GM21528 (cell line): Measurements from ENCODE around the gene ARHGAP25.

Experiments used
- ATAC-seq: cut with Tn5 transposase; IDR thresholded peaks from one replicate; pipeline ENCODE4 v1.9.1; 2021; ENCODE audit warnings: mild to moderate bottlenecking, moderate library complexity; ENCODE audit not compliant: unreplicated experiment, low FRiP score

The ARHGAP25 gene, protein sequence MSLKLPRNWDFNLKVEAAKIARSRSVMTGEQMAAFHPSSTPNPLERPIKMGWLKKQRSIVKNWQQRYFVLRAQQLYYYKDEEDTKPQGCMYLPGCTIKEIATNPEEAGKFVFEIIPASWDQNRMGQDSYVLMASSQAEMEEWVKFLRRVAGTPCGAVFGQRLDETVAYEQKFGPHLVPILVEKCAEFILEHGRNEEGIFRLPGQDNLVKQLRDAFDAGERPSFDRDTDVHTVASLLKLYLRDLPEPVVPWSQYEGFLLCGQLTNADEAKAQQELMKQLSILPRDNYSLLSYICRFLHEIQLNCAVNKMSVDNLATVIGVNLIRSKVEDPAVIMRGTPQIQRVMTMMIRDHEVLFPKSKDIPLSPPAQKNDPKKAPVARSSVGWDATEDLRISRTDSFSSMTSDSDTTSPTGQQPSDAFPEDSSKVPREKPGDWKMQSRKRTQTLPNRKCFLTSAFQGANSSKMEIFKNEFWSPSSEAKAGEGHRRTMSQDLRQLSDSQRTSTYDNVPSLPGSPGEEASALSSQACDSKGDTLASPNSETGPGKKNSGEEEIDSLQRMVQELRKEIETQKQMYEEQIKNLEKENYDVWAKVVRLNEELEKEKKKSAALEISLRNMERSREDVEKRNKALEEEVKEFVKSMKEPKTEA

DNA sequence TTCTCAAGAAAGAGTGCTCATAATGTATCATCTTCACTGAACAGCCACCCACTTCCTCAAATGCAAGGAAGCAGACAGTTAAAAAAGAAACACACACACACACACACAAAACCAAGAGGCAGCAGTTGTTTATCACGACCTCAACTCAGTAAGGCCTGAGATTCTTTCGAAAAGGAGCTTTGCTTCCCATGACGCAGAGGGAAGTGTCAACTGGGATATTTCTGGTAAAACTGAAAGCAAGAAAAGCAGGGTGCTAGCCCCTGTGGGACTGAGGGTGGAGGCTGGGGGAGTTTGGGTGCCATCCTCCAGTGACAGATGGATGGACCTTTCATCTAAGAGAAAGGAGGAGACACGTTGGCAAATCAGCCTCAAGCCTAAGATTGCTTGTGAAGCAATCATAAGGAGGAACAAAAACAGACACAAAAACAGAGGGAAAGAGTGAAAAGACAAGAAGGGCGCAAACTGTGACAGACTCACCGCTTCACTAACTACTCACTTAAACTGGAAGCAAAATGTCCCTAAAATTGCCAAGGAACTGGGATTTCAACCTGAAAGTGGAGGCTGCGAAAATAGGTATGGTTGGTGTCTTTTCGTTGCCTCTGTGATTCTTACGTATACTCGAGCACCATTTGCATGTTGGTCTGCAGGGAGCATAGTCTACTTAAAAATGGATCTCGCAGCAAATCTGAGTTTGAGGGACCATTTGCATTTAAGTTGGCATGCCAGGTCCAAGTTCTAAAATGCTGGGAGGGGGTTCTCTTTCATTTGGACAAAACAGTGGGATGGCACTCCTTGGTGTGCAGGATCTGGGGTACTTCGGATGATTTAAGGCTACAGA lies at the start of gene ARHGAP25:
Gene ARHGAP25 (plus strand): TSS at position 124 of the 838 bp plus-strand sequence. CDS start 389 bp downstream, at position 513.
- peak; percentile 65 for ATAC-seq

DNA sequence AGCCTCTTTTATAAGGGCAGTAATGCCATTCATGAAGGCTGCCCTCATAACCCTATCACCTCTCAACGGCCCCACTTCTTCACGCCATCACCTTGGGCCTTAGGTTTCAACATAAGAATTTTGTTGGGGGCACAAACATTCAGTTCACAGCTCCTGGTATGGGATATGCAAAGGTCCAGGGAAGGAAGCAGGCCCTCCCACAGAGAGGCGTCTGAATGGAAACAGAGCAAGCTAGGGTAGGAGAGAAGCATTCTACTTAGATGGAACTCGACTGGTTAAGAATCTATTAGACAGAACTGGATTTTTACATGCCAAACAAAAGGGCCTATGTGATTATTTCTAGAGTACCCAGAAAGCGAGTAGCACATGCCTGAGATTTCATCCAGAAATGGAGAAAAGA lies 48.4 kb upstream of the ARHGAP25 start:
- no peak for ATAC-seq

DNA sequence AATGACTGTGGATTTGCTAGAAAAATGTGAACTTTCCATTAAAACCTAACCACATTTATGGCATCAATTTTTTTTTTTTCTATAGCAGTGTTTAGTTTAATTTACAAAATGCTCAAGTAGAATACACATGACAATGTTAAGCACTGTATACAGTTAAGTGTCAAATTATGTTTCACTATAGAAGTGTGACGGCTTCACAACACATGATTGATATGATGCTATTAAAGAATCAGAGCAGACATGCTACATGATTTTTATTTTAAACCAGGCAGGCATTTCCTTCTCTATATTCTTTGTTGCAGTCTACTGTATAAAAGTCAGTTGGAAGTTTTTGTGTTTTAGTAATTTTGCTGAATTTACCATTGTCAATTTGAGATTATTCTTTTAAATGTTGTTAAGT lies 47.6 kb upstream of the ARHGAP25 start:
- no peak for ATAC-seq

DNA sequence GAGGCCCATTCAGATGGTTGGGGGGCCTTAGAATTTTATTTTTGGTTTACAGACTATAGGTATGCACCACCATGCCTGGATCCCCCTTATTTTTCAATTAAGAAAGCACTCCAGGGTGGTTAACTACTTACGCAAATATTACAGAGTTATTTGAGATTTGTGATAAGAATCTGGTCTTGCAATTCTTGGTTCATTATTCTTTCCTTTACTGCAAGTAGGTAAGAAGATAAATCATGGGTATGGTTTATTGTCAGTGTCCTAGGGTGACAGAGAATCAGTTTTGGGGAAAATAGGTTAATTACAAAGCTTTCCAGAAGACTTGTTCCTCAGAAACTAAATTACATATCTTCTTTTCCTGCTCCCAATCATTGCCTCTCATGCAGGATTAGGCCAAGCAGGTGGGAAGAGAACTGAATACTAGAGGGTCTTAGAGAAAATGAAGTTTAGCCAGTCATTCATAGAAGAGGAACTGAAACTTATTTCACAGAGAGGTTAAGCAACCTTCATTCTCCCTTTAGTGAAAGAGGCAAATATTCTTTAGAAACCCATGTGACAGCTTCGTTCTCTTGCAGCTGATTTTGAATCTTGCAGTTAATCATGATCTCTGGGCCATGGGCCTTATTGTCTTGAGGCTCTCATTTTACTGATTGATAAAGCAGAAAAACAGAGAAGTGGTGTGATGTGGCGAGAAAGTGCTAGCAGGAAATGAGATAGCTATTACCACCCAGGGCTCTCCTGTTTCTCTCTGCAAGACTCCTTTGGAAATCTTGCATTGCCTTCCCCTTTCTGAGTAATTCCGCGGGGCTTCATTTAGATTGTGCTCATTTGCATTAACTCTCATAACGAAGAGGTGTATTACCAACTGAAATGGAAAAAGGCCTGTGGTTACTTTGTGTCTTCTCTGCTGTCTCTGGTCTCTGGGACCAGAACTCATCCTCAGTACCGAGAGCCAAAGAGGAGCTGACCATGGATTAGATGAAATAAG lies 44.8 kb upstream of the ARHGAP25 start:
- ATAC-seq, result peak; percentile 91

DNA sequence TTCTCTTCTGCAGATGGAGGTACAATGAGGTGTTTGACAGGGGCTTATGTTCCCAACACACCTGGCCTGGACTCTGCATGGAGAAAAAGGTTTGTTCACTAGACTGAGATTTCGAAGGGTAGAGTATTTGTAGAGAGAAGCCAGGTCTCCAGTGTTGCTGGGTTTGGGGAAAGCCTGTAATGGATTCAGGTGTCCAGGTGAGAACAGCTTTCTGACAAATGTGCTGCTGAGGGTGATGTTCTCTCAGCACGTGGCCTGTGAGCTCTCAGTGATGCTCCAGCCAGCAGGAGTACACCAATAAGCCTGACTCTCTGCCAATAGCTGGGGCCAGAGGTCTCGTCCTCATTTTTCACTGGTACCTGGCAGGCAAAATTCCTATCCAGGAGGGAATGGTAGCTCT lies 43.8 kb upstream of the ARHGAP25 start:
- no peak for ATAC-seq

DNA sequence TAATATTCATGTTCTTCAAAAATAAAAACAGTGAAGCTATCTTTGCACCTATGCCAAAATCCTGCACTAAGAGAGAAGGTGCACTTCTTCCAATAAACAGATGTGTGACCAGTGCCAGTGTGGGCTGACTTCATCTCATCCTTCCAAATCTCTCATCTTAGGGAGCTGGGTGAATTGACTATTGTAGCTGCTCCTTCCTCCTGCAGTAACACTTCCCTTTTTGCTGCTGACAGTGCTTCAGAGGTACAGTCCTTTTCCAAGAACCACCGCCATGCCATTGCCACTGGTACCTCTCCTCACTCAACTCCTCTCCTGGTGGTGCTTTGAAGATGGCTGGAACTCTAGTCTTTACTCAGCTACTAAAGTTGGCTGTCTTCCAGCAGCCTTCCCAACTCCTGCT lies 42.1 kb upstream of the ARHGAP25 start:
- ATAC-seq, result no peak

DNA sequence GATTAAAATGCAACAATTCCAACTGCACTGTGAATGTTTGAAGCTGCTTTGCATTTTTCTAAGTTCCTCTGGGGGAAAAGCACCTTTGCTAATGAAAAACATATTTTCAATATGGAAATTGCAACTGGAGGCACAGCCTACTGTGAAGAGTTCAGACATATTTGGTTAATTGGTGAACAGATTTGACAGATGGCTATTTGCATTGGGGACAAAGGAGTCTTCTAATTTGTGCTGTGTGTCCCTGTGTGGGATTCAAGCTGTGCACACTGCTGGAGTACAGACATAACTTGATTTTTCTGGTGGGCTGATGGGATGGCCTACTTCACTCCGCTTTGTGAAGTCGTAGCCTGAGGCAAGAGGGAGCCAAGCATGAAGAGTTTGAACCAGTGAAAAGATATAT lies 40.7 kb upstream of the ARHGAP25 start:
- ATAC-seq, result no peak

DNA sequence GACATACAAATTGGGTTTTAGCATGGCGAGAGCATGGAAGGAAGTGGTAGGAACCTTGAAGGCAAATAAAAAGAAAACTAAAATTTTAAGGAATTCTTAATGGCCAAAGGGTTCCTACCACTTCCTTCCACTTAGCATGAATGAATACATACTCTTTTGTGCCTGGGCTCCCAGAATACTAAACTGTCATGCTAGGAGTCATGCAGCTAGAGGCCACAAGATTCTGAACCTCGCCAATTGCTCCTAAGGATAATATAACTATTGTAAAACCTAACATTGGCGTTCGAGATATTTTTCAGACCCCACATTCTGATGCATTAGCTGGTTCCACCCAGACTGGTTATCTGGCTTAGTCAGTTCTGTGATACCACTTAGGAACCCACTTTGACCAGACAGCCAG lies 38.6 kb upstream of the ARHGAP25 start:
- ATAC-seq, result no peak

DNA sequence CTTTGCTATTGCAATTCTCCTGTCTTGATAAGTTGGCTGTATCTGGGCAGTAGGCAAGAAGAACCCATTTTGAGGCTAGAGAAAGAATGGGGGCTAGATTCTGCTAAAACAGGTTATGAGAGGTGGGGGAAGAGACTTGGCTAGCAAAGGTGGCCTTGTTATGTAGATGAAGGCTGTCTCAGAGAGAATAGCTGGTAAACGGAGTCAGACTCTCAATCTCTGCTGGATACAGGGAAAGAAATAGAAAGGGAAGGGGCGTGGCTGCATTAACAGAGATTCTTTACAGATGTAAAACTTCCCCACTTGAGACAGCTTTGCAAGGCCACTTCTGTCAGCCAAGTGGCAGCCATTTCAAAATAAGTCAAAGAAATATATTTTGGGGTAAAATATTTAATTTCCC lies 38.1 kb upstream of the ARHGAP25 start:
- ATAC-seq, result no peak

DNA sequence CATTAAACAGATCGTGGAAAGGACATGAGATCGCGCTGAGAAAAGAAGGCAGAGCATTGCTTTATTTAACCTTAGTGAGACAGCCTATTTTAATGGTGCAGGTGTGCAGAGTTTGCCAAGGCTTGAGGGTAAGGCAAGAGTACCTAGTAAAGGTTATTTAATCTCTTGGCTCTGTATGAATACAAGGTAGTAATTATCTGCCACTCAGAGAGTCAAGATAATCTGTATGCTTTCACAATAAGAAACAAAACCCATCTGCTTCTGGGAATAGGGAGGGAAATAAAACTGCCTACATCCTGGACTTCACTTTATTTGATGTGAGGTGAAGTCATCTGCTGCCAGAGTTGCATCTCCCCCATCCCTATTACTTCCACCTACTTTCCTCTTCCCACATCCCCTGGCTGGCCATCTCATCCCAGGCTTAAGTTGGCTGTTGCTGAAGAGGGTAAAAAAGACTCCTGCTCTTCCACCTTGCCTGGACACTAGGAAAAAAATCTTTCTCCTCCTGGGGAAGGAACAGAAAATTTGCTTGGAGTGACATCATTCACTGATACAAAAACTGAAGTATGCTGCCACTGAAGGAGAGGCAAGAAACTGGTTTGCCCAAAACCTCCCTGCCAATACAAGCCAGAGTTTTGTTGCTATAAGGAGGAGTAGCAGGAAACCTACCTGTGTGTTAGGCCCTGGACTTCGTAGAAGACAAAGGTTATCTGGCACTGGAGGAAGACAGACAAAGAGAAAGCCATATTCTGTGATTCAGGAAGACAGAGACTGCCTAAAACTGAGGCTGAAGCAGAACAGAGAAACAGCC lies 35.8 kb upstream of the ARHGAP25 start:
- no peak for ATAC-seq

DNA sequence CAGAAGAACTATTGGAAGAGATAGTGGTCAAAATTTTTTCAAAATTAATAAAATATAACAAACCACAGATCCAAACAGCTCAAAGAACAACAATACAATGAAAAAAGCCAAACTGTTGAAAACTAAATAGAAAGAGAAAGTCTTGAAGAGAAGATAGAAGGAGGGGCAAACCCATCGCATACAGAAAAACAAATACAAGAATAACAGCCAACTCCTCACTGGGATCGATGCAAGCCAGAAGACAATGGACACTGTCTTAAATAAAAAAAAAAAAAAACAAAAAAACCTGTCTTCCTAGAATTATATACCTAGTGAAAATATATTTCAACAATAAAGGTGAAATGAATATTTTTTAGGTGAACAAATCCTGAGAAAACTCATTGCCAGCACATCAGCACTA lies 34.1 kb upstream of the ARHGAP25 start:
- ATAC-seq, result no peak

DNA sequence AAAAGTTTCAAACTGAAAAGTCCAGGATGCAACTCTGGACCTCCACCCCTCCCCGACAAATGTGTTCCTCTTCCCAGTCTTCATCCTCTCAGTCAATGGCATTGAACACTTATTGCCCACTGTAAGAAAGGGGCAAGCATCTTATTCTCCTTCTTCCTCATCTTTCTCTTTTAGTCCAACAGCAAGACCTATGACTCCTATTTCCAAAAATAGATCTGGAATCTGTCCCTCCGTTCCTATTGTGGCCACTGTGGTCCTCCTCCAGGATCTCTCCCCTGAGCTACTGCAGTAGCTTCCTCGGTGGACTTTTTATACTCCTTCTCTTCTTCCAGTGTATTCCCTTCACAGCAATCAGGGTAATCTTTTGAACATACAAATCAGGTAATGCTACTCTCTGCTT lies 28.0 kb upstream of the ARHGAP25 start:
- no peak for ATAC-seq

DNA sequence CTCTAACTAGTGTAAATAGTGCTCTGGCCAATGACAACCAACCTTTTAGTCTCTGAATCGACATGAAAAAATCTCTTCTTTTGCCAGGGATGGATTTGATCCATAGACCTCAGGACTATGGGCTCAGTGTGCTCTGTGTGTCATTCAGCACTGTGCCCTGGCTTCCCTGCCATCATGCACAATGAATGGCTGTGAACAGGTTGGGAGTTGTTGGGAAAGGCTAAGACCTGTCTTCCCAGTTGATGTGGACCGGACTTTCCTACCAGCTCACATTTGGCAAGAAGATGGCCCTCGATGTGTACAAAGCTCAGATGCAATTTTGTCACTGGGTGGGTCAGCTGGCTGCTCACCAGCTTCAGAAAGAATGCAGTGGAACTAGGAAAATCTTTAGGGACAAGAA lies 26.0 kb upstream of the ARHGAP25 start:
- no peak for ATAC-seq

DNA sequence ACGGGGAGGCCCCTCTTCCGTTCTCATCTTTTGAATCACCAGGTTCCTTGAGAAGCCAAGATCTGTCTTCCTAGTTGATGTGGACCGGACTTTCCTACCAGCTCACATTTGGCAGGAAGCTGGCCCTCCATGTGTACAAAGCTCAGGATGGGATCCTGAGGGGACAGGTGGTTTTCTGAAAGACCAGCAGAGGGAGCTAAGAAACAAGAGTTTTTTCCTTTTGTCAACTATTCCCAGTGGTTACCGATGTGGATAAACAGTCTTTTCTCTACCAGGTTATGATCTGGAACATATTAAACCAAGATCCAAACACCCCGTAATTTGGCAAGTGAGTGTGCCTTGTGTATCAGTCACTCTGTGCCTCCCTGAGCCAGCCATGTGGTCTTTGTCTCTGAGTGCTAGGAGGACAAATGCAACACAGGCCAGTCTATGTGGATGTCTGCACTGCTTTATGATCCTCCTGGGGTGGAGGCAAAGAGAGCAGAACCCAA lies 25.1 kb upstream of the ARHGAP25 start:
- no peak for ATAC-seq

DNA sequence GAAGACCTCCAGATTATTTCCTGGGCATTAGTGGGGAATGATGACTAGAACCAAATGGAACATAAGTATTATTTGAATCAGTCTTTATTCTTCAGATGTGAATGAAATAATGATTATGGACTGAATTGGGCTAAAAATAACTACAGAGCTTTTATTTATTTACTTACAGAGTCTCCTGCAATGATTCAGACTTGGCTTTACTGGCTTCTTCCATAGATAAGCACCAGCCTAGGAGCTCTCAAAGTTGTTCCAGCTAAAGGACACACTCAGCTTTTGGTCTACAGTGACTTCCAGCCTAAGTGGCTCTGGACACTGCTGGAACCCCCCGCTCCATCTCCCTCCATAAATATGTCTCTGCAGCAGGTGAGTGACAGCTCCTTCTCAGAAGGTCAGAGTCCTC lies 24.3 kb upstream of the ARHGAP25 start:
- no peak for ATAC-seq

DNA sequence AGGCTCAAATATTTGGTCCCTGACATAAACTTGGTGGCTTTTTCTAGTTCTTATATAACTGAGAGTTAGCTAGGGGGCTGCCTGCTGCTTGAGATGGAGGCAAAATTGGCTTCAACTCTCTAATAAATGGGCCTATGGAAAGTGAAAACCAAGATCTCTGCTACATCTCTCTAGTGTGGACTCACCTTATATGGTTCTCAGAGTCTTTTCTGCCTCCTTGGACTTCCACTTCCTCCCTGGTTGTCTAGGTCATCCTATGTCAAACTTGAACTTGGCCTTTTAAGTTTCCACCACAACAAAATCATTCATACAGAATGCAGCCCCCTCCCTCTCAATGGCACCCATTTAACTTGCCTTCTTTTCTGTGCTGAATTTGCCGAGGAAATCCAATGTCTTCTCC lies 23.9 kb upstream of the ARHGAP25 start:
- ATAC-seq, result no peak

DNA sequence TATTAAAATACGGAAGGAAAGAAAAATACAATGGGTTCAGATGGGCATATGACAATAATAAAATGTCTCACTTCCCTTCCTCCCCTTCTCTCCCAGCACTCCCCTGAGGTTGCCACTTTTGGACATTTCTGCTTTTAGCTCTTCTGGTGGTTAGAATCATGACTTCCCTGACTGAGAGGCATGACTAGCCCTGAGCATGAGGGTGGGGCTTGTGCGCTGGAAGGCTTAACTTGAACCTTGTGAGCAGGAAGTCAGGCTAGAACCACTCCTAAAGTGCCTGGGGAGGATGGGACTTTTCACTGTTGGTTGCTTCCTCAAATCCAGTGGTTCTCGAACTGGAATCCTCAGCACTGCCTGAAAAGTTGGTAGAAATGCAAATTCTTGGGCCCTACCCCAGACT lies 19.7 kb upstream of the ARHGAP25 start:
- peak; percentile 83 for ATAC-seq

DNA sequence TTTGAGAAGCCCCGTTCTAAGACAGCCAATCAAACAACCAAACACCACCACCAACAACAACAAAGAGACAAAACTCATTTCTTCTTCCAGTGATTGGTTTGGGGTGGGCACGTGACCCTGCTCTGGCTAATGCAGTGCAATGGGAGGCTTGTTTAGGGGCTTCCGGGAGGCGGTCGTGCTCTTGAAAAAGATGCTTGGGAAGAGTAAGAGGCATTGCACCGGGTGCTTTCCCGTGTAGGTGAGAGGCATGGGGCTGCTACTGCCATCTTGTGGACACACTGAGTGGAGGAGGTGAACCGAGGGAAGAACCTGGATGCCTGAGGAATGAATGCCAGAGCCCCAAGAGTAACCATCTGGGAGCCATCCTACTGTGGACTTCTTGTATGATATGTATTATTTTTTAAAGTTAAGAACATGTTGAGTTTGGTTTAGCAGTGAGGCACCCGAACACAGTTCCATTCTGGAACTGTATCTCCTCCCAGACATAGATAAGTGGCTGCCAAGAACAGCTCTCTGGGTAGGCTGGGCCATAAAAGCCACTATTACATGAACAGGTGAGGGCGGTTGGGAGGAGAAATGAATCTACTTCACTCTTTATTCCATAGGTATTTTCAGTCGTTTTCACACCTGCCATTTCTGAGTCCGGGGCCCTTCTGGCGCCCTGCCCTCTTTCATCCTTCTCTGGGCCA lies 19.1 kb upstream of the ARHGAP25 start:
- ATAC-seq, result peak; percentile 45
